K562 (cell line): ENCODE results near the gene METRNL. TPM values are rescaled to one million over a fixed set of nuclear protein-coding genes. Genes with fewer than 3 reads are reported as not detected.
A peak's percentile ranks its signal among the peaks of the same experiment; 100 is the strongest.

Experiments
- ATAC-seq: fragments of 200-7000 bp; cut with Tn5 transposase; 3 replicates; pipeline ENCODE4 v1.9.1; 2020; ENCODE audit warnings: moderate library complexity
- BruUV-seq: library from RNA; stranded (reverse); fragments of 400-500 nt; replicated peaks from 2 replicates; lab custom pipeline; 2021; lab: Mats Ljungman, UMichigan
- CTCF ChIA-PET: fragments of 300-600 bp; formaldehyde crosslinking; extraction: SDS; loops from one replicate; lab custom pipeline; 2021; ENCODE audit warnings: low intra/inter-chr PET ratio; lab: Yijun Ruan, JAX
- POLR2A ChIA-PET: fragments of 300-600, 350-650 bp; sonication (Branson Sonifier 250); formaldehyde crosslinking; extraction: SDS; loops from one replicate; lab custom pipeline; 2021; ENCODE audit warnings: antibody characterized with exemption, inconsistent platforms; lab: Yijun Ruan, JAX
- DNase-seq, 4 experiments: peaks; one replicate each; pipeline versions ENCODE4 v3.0.0 to v3.0.0-alpha.2; 2011 to 2018; ENCODE audit warnings: low spot score in 3 of 4, mixed read lengths in 3 of 4; ENCODE audit errors: extremely low read depth in 1 of 4
- FAIRE-seq: peaks from 2 replicates; lab custom pipeline; 2011; peaks lifted over from hg19 to GRCh38; lab: Jason Lieb, UNC
- H2AFZ ChIP-seq: 2 replicates; pipeline ENCODE4 v1.6.0; 2011; ENCODE audit warnings: low read depth, low read length, control low read depth, inconsistent platforms
- H3K27ac ChIP-seq: fragments of 200-600 bp; 3 replicates; pipeline ENCODE4 v1.8.0; 2011; ENCODE audit warnings: low read depth, mild to moderate bottlenecking, control low read depth, inconsistent platforms, low read length, moderate library complexity, mixed read lengths; ENCODE audit errors: extremely low read depth
- H3K27me3 ChIP-seq, 2 experiments: fragments of 300-600 bp in 1 of 2; 2 replicates in 1 of 2; 3 replicates in 1 of 2; pipeline versions ENCODE4 v1.6.0 to v1.8.0; 2011; ENCODE audit warnings: inconsistent platforms in 2 of 2, low read length in 2 of 2, mild to moderate bottlenecking in 1 of 2, mixed read lengths in 1 of 2, moderate library complexity in 1 of 2; ENCODE audit not compliant: control insufficient read depth in 2 of 2, insufficient read depth in 2 of 2
- H3K36me3 ChIP-seq: fragments of 300-600 bp; 3 replicates; pipeline ENCODE4 v1.8.0; 2011; ENCODE audit warnings: mild to moderate bottlenecking, low read length, inconsistent platforms; ENCODE audit not compliant: control insufficient read depth, insufficient read depth
- H3K4me1 ChIP-seq, 2 experiments: fragments of 200-600 bp in 1 of 2; replicated peaks in 1 of 2; 2 replicates in 1 of 2; 3 replicates in 1 of 2; pipeline versions ENCODE4 v1.5.1 to v1.8.0; 2011; ENCODE audit warnings: inconsistent platforms in 2 of 2, low read length in 2 of 2, mild to moderate bottlenecking in 1 of 2, mixed read lengths in 1 of 2, moderate library complexity in 1 of 2; ENCODE audit not compliant: control insufficient read depth in 2 of 2, insufficient read depth in 2 of 2
- H3K4me2 ChIP-seq: 2 replicates; pipeline ENCODE4 v1.6.1; 2011; ENCODE audit warnings: low read length, control low read depth, inconsistent platforms, mixed read lengths; ENCODE audit not compliant: insufficient read depth
- H3K4me3 ChIP-seq: fragments of 200-600 bp; sonication (generic), shearing (Covaris generic); 2 replicates; pipeline ENCODE4 v1.5.1; 2016; ENCODE audit warnings: control low read depth, inconsistent platforms
- H3K79me2 ChIP-seq: fragments of 200-600 bp; 3 replicates; pipeline ENCODE4 v1.8.0; 2011; ENCODE audit warnings: low read length, inconsistent platforms; ENCODE audit not compliant: control insufficient read depth, insufficient read depth
- H3K9ac ChIP-seq, 2 experiments: 2 replicates each; pipeline versions ENCODE4 v1.6.0 to v1.6.1; 2011; ENCODE audit warnings: low read depth in 2 of 2, low read length in 2 of 2, control low read depth in 1 of 2, inconsistent platforms in 1 of 2, mild to moderate bottlenecking in 1 of 2, mixed read lengths in 1 of 2; ENCODE audit not compliant: insufficient read depth in 1 of 2
- H3K9me1 ChIP-seq: one replicate; pipeline ENCODE4 v1.6.0; 2011; ENCODE audit warnings: inconsistent platforms, mild to moderate bottlenecking, low read length, moderate library complexity; ENCODE audit not compliant: control insufficient read depth, insufficient read depth
- H3K9me3 ChIP-seq: replicated peaks from 2 replicates; pipeline ENCODE4 v1.5.1; 2011; ENCODE audit warnings: low read depth, low read length, inconsistent platforms; ENCODE audit not compliant: control insufficient read depth, insufficient read depth
- H4K20me1 ChIP-seq: replicated peaks from 2 replicates; pipeline ENCODE4 v1.6.1; 2011; ENCODE audit warnings: low read length, inconsistent platforms, mixed read lengths; ENCODE audit not compliant: control insufficient read depth, insufficient read depth
- MAFF ChIP-seq: IDR thresholded peaks from 2 replicates; pipeline ENCODE4 v1.6.1; 2012; ENCODE audit warnings: low read length, improper control_type of control experiment
- RAD21 ChIP-seq, 2 experiments: fragments of 250-450 bp in 1 of 2; fragments of 450-650 bp in 1 of 2; sonication (Bioruptor Pico) in 1 of 2; formaldehyde crosslinking in 1 of 2; IDR thresholded peaks in 1 of 2; conservative IDR thresholded peaks in 1 of 2; 2 replicates each; pipeline versions ENCODE4 v1.4.0 to v1.8.0; 2020 to 2022; ENCODE audit warnings: mild to moderate bottlenecking in 2 of 2, moderate library complexity in 1 of 2
- WGBS: fragments of 100-300 bp; shearing (Covaris generic); methylation state at CpG from one replicate; pipeline ENCODE4 v1.1.6; 2016; ENCODE audit warnings: low coverage, mixed read lengths; ENCODE audit not compliant: insufficient coverage; ENCODE audit errors: missing lambda C conversion rate; 5-methylcytosine and 5-hydroxymethylcytosine counted together
- in situ Hi-C: fragments of 300-500 bp; cut with MboI; formaldehyde crosslinking; loops from 4 replicates; pipeline ENCODE4 v1.15.0; 2018; ENCODE audit warnings: inconsistent platforms, mixed read lengths
- intact Hi-C: fragments of 100-400 bp; cut with micrococcal nuclease; formaldehyde crosslinking; loops from 2 replicates; pipeline ENCODE4 v1.14.2; 2022
- polyA plus RNA-seq, 8 experiments: library from polyadenylated mRNA; depleted of rRNA in 4 of 8; stranded (reverse) in 5 of 8; unstranded in 3 of 8; fragments of >200 nt; fragmentation: Nextera tagmentation in 2 of 8; fragmentation: Illumina TruSeq in 1 of 8; extraction: Ambion mirVana in 2 of 8; extraction: Trizol in 1 of 8; gene quantifications; 2 replicates each; pipeline versions ENCODE4 v1.2.1 to v1.2.3, GENCODE V29; 2011 to 2014; ENCODE audit warnings: inconsistent platforms in 1 of 8, missing spikeins in 1 of 8
- total RNA-seq, 7 experiments: library from RNA; depleted of rRNA in 6 of 7; stranded (reverse); fragments of >200 nt in 6 of 7; fragmentation: Illumina TruSeq in 2 of 7; extraction: Trizol in 2 of 7; gene quantifications; 2 replicates each; pipeline versions ENCODE4 v1.2.1 to v1.2.3, GENCODE V29; 2011 to 2021; ENCODE audit warnings: low replicate concordance in 1 of 7
- TF ChIP-seq, protein P1 (sequence below), 3 experiments: IDR thresholded peaks in 2 of 3; conservative IDR thresholded peaks in 1 of 3; 2 replicates each; pipeline ENCODE4 v1.5.1; 2011 to 2012; ENCODE audit warnings: low read length in 3 of 3, mild to moderate bottlenecking in 3 of 3, control low read depth in 2 of 3, improper control_type of control experiment in 1 of 3, inconsistent platforms in 1 of 3, low read depth in 1 of 3, mixed read lengths in 1 of 3, moderate library complexity in 1 of 3; ENCODE audit not compliant: insufficient read depth in 2 of 3
- TF ChIP-seq, protein P2 (sequence below), 2 experiments: IDR thresholded peaks; 2 replicates each; pipeline ENCODE4 v1.6.1; 2012; ENCODE audit warnings: improper control_type of control experiment in 2 of 2, low read depth in 2 of 2, low read length in 2 of 2, borderline replicate concordance in 1 of 2

METRNL gene
- total and polyA plus RNA-seq, 9 of the 15 experiments (the other 6 are each of a cell fraction or from before 2014, with no cell fraction given), result 0.17 to 31.8 (median 2.9) TPM

DNA sequence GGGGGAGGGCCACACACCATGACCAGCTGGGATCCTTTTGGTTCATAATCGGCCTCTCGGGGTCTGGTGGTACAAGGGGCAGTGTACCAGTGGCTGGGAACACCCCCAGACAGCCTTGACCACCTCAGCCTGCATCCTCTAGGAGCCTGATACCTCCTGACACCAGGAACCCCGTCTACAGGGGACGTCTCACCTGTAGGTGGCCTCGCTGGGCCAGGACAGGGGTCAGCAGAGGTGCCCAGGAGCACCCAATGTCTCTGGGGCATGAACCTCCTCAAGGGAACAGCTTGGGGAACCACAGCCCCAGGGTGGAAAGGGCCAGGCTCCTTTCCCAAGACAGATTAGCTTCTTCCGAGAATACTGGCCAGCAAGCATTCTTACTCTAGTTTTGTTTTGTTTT lies 2.5 kb upstream of the METRNL start:
- Histone ChIP-seq H3K27me3 (peaks cover 0 to 5% of the 10 kb centered on the region in 2 experiments; a peak in 1 of 5 replicates), H3K4me1 (peaks cover 17 to 76% of the 10 kb centered on the region in 2 experiments), H3K79me2 (peaks cover 17% of the 10 kb centered on the region), H3K4me3 (no peak overlapping the region), H2AFZ (no peak overlapping the region), H3K9me1 (no peaks in the 10 kb centered on the region), H3K9ac (no peak overlapping the region), H3K9me3 (no peaks in the 10 kb centered on the region), H3K27ac (no peak overlapping the region), H3K36me3 (peaks cover 6% of the 10 kb centered on the region; the same call in 2 of the 3 replicates), H3K4me2 (no peak overlapping the region), H4K20me1 (peaks cover 10% of the 10 kb centered on the region)
- no peak for DNase-seq
- TF ChIP-seq MAFF (no peak), RAD21 (CRISPR knock-in tag; conservative IDR thresholded peaks at IDR 0.05 in 1 of 2, IDR thresholded peaks at IDR 0.05 in 1 of 2) (peak; percentile 25 to 40; a peak in 2 of 4 replicates)
- TF ChIP-seq, protein P1, sequence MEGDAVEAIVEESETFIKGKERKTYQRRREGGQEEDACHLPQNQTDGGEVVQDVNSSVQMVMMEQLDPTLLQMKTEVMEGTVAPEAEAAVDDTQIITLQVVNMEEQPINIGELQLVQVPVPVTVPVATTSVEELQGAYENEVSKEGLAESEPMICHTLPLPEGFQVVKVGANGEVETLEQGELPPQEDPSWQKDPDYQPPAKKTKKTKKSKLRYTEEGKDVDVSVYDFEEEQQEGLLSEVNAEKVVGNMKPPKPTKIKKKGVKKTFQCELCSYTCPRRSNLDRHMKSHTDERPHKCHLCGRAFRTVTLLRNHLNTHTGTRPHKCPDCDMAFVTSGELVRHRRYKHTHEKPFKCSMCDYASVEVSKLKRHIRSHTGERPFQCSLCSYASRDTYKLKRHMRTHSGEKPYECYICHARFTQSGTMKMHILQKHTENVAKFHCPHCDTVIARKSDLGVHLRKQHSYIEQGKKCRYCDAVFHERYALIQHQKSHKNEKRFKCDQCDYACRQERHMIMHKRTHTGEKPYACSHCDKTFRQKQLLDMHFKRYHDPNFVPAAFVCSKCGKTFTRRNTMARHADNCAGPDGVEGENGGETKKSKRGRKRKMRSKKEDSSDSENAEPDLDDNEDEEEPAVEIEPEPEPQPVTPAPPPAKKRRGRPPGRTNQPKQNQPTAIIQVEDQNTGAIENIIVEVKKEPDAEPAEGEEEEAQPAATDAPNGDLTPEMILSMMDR (IDR thresholded peaks at IDR 0.05 in 2 of 3, conservative IDR thresholded peaks at IDR 0.05 in 1 of 3; ENCODE audit: insufficient read depth in 2 of 3, low read depth in 1 of 3, low read length in 3 of 3), result peak in 2 of 3 experiments; percentile 38 to 44; a peak in 4 of 6 replicates
- TF ChIP-seq, protein P2, sequence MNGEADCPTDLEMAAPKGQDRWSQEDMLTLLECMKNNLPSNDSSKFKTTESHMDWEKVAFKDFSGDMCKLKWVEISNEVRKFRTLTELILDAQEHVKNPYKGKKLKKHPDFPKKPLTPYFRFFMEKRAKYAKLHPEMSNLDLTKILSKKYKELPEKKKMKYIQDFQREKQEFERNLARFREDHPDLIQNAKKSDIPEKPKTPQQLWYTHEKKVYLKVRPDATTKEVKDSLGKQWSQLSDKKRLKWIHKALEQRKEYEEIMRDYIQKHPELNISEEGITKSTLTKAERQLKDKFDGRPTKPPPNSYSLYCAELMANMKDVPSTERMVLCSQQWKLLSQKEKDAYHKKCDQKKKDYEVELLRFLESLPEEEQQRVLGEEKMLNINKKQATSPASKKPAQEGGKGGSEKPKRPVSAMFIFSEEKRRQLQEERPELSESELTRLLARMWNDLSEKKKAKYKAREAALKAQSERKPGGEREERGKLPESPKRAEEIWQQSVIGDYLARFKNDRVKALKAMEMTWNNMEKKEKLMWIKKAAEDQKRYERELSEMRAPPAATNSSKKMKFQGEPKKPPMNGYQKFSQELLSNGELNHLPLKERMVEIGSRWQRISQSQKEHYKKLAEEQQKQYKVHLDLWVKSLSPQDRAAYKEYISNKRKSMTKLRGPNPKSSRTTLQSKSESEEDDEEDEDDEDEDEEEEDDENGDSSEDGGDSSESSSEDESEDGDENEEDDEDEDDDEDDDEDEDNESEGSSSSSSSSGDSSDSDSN (IDR thresholded peaks at IDR 0.05; ENCODE audit: borderline replicate concordance in 1 of 2, low read depth in 2 of 2, low read length in 2 of 2), result no peak
- POLR2A ChIA-PET, result interaction anchor here (0.6 to 1.0 kb wide), 5 partner anchors 9 to 267 kb away, joined by 3 read pairs; no protein-coding TSS in a partner anchor
- no peak for ATAC-seq
- intact Hi-C loops (no loop called here), in situ Hi-C loops (no loop called here)
- BruUV-seq, result no TSS peak
- 12% methylated on average over 6 of the region's 6 CpGs for WGBS
- CTCF ChIA-PET, result no interaction called here
- FAIRE-seq, result no peak
